ENCODE data around the gene CLDN19.

CLDN19 gene

DNA sequence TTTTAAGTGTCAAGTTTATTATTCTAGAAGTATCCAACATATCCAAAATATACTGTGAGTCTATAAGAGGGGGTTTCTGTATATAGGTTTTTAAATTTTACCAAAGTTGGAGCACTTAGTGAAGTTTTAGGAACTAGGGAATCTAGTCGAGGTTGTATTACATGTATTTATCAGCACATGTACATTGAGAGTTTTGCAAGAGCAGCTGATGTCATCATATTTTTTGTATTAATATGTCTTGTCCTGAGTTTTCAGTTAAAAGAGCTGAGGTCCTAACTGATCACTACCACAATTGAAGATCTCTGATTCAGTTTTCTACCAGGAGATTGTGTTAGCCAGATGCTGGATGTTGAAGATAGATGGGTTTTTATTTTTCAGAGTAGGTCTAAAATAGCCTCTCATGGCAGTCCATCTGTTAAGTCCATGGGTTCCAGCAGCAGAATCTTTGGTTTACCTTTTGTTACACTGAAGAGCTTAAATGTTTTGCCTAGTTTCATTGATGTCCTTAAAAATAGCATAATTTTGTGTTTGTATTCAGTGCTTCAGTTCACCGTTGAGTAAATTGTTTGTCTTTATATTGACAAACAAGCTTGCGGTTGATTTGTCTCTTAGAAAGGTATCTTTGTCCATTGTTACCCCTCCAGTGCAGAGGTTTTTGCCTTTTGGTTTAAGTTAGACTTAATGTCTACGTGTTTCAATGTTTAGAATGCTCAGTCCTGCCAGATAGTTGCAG is 41.8 kb downstream of the CLDN19 start:
- no peak overlapping the region for H3K4me3 ChIP-seq (ENCODE audit: low read depth, low read length)
- no peak for TF ChIP-seq CTCF (IDR thresholded peaks at IDR 0.05; ENCODE audit: borderline replicate concordance, insufficient read depth, low read depth, low read length)

GRCh38 chr1:42692911-42693310 is 47.1 kb downstream of the CLDN19 start:
- no peak overlapping the region for H3K4me3 ChIP-seq (ENCODE audit: low read depth, low read length)
- TF ChIP-seq CTCF (IDR thresholded peaks at IDR 0.05; ENCODE audit: borderline replicate concordance, insufficient read depth, low read depth, low read length): no peak

GRCh38 chr1:42692461-42692860 is 47.6 kb downstream of the CLDN19 start:
- TF ChIP-seq CTCF (IDR thresholded peaks at IDR 0.05; ENCODE audit: borderline replicate concordance, insufficient read depth, low read depth, low read length): no peak
- no peak overlapping the region for H3K4me3 ChIP-seq (ENCODE audit: low read depth, low read length)

- TF ChIP-seq CTCF (IDR thresholded peaks at IDR 0.05; ENCODE audit: borderline replicate concordance, insufficient read depth, low read depth, low read length): no peak
- H3K4me3 ChIP-seq (ENCODE audit: low read depth, low read length): no peak overlapping the region
These were observed 48.9 kb downstream of the CLDN19 start for GRCh38 chr1:42691157-42691498.

- 0 out of 2 replicates have a peak, but pooled peaks have one; percentile 13 for TF ChIP-seq CTCF (IDR thresholded peaks at IDR 0.05; ENCODE audit: borderline replicate concordance, insufficient read depth, low read depth, low read length)
- H3K4me3 ChIP-seq (ENCODE audit: low read depth, low read length): no peak overlapping the region
These were observed 49.4 kb downstream of the CLDN19 start for GRCh38 chr1:42690477-42691156.

DNA sequence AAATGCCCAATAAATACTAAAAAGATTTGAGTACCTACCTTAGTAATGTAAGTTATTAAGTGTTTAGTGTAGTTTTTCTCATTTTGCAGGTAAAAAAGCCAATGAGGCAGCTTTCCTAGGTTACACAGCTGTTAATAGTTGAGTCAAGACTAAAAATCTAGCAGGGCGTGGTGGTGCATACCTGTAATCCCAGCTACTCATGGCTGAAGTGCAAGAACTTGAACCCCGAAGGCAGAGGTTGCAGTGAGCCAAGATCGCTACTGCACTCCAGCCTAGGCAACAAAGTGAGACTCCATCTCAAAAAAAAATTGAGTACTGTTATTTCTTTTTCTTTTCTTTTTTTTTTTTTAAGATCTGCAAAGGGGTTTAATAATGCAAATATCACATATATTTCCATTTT is 50.1 kb downstream of the CLDN19 start:
- H3K4me3 ChIP-seq (ENCODE audit: low read depth, low read length): no peak overlapping the region
- TF ChIP-seq CTCF (IDR thresholded peaks at IDR 0.05; ENCODE audit: borderline replicate concordance, insufficient read depth, low read depth, low read length): no peak

GRCh38 chr1:42686418-42686817 is 53.6 kb downstream of the CLDN19 start:
- no peak for TF ChIP-seq CTCF (IDR thresholded peaks at IDR 0.05; ENCODE audit: borderline replicate concordance, insufficient read depth, low read depth, low read length)
- H3K4me3 ChIP-seq (ENCODE audit: low read depth, low read length): no peak overlapping the region
